HG03064 (cell line): Measurements from ENCODE around the gene POLD4.
"Not testable (repeated sequence)": the region's sequence is repeated elsewhere in the genome, so short reads cannot be mapped to it uniquely, and the experiment has no call there.

Source experiments
- ATAC-seq: cut with Tn5 transposase; IDR thresholded peaks from one replicate; pipeline ENCODE4 v1.9.1; 2021; ENCODE audit warnings: low read depth; ENCODE audit not compliant: unreplicated experiment

The POLD4 gene

GRCh38 chr11:67320011-67320410 is 33.3 kb downstream of the POLD4 start:
- ATAC-seq: no peak

DNA sequence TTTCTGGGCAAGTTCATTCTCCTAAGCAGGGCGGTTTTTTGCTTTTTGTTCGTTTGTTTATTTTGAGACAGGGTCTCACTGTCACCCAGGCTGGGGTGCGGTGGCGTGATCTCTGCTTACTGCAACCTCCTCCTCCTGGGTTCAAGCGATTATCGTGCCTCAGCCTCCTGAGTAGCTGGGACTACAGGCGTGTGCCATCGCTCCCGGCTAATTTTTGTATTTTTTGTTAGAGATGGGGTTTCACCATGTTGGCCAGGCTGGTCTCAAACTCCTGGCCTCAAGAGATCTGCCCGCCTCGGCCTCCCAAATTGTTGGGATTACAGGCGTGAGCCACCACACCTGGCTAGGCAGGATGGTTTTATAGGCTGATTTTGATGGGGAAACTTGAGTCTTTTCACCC is 34.5 kb downstream of the POLD4 start:
- ATAC-seq: not testable (repeated sequence)

DNA sequence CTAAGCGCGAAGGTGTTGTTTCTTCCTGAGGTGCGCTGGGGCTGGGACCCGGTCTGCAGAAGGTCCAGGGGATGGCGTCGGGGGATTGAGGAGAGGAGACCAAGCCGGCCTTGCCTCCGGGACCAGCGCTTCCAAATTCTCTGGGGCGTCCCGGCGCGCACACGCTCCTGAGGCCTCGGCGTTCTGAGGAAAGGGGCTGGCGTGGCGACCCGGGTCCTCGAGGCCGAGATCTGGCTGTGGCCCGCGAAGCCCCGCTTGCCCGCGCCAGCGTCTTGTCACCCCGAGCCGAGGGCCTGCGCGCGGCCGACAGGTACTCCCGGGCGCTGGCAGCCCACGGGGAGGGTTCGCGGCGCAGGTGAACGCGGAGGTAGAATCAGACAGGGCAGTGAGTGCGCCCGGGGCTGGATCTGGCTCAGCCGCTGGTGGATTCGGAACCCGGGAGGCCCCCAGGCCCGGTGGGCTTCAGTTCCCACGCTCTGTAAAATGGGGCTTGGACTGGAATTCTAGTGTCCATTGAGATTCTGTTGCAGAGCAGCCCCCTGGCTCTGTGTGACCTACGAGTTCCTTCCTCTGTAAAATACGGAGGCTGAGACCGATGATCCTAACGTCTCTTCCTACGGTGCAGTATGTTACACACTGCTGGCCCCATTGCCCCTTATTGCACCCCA is 35.3 kb downstream of the POLD4 start:
- peak; percentile 12 for ATAC-seq

DNA sequence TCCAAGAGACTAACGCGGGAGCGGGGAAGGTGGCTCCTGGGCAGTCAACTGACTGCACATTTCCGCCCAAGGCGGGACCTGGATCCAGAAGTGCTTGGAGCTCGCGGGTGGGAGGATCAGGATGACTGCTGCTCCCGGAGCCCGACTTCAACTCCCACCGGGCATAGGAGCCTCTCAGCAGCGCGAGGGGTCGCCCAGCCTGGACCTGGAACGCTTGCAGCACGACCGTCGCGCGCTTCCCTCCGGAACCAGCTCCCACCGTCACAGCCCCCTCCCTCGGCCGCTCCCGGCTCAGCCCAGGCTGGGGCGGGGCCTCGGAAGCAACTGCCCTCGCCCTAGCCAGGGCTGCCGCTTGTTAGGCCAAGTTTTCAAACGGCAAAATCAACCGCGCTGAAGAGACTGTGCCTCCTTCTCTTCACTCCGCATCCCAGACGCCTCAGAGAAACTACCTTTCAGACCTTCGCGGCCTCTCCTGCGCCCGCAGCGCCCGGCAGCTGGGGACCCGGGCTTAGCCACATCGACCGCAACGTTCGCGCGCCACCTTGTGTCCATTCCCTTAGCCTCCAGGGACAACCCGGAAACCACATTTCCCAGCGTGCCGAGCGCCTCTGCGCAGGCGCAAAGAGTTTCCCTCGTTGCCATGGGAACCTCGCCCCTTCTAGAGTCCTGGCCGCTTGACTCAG is 36.0 kb downstream of the POLD4 start:
- ATAC-seq: peak; percentile 70

- ATAC-seq: no peak
Measured at GRCh38 chr11:67316882-67317204, 36.5 kb downstream of the POLD4 start.

- ATAC-seq: no peak
Measured at GRCh38 chr11:67315325-67315909, 37.9 kb downstream of the POLD4 start.

- no peak for ATAC-seq
Measured at GRCh38 chr11:67314218-67314617, 39.1 kb downstream of the POLD4 start.

DNA sequence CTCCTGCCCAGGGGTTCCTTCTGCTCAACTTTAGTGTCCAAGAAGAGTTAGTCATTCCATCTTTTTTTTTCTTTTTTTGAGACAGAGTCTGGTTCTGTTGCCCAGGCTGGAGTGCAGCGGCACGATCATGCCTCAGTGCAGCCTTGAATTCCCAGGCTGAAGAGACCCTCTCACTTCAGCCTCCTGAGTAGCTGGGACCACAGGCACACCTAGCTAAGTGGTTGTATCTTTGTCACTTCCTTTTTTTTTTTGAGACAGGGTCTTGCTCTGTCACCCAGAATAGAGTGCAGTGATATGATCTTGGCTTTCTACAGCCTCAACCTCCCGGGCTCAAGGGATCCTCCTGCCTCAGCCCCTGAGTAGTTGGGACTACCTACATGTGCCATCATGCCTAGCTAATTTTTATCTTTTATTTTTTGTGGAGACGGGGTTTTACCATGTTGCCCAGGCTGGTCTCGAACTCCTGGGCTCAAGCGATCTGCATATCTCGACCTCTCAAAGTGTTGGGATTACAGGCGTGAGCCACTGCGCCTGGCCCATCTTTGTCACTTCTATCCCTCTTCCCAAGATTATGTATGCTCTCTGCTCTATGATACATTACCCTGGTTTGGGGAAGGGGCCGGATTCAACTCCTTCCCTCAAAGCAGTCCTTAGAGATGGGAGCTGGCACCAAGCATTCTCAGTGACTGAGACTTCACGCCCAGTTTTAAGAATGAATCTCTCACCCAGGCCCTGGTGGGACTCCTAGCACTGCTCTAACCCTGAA is 40.0 kb downstream of the POLD4 start:
- ATAC-seq: no peak

DNA sequence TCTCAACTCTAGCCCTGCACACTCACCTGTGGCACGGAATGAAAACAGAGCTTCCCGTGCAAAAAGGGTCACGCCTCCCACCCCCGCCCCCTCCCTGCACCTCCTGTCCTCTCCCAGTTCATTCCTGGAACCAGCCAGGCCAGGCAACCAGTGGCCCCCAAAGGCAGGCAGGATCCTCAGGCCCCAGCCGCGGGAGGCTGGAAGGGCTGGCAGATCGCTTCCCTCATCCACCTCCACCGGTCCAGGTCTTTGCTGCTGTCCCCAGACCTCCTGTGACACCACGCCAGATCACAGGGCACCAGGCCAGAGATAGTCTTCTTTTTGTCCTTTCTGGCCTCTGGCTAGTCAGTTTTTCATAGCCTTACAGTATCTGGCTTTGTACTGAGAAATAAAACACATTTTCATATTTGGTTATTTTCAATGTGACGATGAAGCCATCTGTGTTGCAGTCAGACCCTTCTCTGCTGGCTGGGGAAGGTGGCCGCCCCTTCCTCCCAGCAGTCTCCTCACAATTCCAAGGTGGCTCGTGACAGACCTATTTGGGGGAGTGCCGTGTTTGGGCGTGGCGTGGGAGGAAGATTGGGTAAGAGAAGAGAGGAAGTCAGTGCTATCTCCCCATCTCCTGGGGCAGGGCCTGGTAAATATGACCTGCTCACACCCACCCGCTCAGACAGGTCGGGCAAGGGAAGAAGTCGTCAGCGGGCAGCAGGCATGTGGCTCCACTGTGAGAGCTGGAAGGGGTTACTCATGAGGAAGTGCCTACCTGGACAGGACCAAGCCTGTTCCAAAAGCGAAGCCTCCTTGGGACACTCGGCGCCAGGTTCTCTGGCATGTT is 40.9 kb downstream of the POLD4 start:
- ATAC-seq: no peak

DNA sequence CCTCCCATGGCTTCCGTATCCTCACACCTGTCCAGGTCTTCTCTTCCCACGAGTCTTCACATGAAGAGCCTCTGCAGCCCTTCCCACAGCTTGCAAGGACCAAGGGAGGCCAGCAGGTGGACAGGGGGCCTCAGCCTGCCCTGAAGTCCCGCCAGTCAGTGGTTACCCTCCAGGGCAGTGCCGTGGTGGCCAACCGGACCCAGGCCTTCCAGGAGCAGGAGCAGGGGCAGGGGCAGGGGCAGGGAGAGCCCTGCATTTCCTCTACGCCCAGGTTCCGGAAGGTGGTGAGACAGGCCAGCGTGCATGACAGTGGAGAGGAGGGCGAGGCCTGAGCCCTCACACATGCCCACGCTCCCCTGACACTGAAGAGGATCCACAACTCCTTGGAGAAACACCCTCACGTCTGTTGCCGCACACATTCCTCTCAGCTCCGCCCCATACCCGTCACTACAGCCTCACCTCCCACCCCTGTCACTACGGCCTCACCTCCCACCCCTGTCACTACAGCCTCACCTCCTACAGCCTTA is 41.7 kb downstream of the POLD4 start:
- ATAC-seq: no peak

DNA sequence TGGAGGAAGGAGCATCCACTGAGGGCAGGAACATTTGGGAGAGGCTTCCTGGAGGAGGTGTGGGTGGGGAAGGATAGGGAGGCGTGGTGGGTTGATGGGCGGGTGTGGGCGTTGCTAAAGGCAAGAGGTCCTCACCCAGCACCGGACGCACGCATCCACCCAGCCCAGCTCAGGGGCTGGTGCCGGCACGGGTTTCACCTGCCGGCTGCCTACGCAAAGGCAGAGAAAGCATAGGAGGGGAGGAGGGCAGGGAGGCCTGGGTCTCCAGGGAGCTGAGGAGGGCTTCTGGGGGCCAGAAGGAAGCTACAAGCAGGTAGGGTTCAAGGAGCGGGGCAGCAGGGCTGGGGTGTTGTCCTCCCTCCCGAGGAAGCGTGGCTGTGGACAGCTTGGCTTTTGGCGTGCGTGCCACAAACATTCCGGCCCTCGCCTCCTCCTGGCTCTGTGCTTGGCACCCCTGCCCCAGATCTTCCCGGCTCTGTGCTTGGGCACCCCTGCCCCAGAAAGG is 42.2 kb downstream of the POLD4 start:
- no peak for ATAC-seq

- ATAC-seq: no peak
Measured at GRCh38 chr11:67310246-67311050, 42.9 kb downstream of the POLD4 start.

GRCh38 chr11:67309661-67310061 is 43.7 kb downstream of the POLD4 start:
- no peak for ATAC-seq

DNA sequence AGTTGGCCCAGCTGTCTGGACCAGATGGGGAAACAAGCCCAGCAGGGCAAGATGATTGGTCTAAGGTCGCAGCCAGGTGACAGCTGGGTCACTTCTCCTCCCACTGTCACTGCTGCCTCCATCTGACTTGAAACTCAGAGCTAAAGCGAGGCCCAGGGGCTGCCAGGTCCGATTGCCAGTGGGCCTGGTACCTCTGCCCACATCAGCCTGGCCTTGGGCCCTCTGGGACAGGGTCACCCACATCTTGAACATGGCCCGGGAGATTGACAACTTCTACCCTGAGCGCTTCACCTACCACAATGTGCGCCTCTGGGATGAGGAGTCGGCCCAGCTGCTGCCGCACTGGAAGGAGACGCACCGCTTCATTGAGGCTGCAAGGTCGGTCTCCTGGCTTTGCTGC is 44.2 kb downstream of the POLD4 start:
- no peak for ATAC-seq

GRCh38 chr11:67308031-67308866 is 45.1 kb downstream of the POLD4 start:
- ATAC-seq: no peak

- no peak for ATAC-seq
Measured at GRCh38 chr11:67307545-67308001, 45.8 kb downstream of the POLD4 start.

DNA sequence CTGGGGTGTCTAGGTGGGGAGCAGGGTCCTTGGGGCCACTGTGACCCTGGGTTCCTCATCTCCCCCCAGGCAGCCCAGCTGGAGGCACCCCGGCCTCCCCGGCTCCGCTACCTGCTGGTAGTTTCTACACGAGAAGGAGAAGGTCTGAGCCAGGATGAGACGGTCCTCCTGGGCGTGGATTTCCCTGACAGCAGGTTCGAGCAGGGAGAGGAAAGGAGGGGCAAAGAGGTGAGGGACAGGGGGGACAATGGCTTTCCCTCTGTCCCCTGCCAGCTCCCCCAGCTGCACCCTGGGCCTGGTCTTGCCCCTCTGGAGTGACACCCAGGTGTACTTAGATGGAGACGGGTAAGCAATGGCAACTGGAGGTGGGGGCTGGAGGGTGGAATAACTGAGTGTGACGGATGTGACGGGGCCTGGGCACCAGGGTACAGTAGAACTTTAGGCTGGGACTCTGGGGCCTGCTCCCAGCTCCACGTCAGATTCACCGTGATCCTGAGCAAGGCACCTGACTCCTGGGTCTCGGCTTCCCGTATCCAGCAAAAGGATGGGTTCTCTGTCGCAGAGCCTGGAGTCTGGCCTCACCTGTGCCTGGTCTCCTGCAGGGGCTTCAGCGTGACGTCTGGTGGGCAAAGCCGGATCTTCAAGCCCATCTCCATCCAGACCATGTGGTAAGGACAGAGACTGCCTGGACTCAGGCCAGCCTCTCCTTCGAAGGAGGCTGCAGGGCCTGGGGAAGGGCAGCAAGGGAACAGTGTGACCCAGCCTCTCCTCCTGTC is 46.4 kb downstream of the POLD4 start:
- no peak for ATAC-seq
